GM18909 (cell line): ENCODE results near the gene RNASE8.
A peak's percentile ranks its signal among the peaks of the same experiment; 100 is the strongest.

Experiments
- ATAC-seq: cut with Tn5 transposase; IDR thresholded peaks from one replicate; pipeline ENCODE4 v1.9.1; 2021; ENCODE audit warnings: mild to moderate bottlenecking; ENCODE audit not compliant: unreplicated experiment, poor library complexity

Gene RNASE8

GRCh38 chr14:21103411-21103709, 45.7 kb downstream of the RNASE8 start:
- no peak for ATAC-seq

- peak; percentile 90 for ATAC-seq
Measured at GRCh38 chr14:21103710-21104447, 46.3 kb downstream of the RNASE8 start.

- ATAC-seq, result peak; percentile 48
Measured at GRCh38 chr14:21104448-21105060, 46.9 kb downstream of the RNASE8 start.

- no peak for ATAC-seq
Measured at GRCh38 chr14:21105095-21105494, 47.5 kb downstream of the RNASE8 start.

- ATAC-seq, result no peak
Measured at GRCh38 chr14:21106176-21106497, 48.5 kb downstream of the RNASE8 start.

- ATAC-seq, result no peak
Measured at GRCh38 chr14:21106498-21107282, 49.1 kb downstream of the RNASE8 start.

GRCh38 chr14:21107283-21107800, 49.7 kb downstream of the RNASE8 start:
- no peak for ATAC-seq
